K562 (cell line): ENCODE results near the gene RPS23. TPM values are rescaled to one million over a fixed set of nuclear protein-coding genes. Genes with fewer than 3 reads are reported as not detected.

Source experiments
- ATAC-seq: fragments of 200-7000 bp; cut with Tn5 transposase; 3 replicates; pipeline ENCODE4 v1.9.1; 2020; ENCODE audit warnings: moderate library complexity
- BruUV-seq: library from RNA; stranded (reverse); fragments of 400-500 nt; replicated peaks from 2 replicates; lab custom pipeline; 2021; lab: Mats Ljungman, UMichigan
- CTCF ChIA-PET: fragments of 300-600 bp; formaldehyde crosslinking; extraction: SDS; loops from one replicate; lab custom pipeline; 2021; ENCODE audit warnings: low intra/inter-chr PET ratio; lab: Yijun Ruan, JAX
- POLR2A ChIA-PET: fragments of 300-600, 350-650 bp; sonication (Branson Sonifier 250); formaldehyde crosslinking; extraction: SDS; loops from one replicate; lab custom pipeline; 2021; ENCODE audit warnings: antibody characterized with exemption, inconsistent platforms; lab: Yijun Ruan, JAX
- DNase-seq, 4 experiments: peaks; one replicate each; pipeline versions ENCODE4 v3.0.0 to v3.0.0-alpha.2; 2011 to 2018; ENCODE audit warnings: low spot score in 3 of 4, mixed read lengths in 3 of 4; ENCODE audit errors: extremely low read depth in 1 of 4
- FAIRE-seq: peaks from 2 replicates; lab custom pipeline; 2011; peaks lifted over from hg19 to GRCh38; lab: Jason Lieb, UNC
- H2AFZ ChIP-seq: 2 replicates; pipeline ENCODE4 v1.6.0; 2011; ENCODE audit warnings: low read depth, low read length, control low read depth, inconsistent platforms
- H3K27ac ChIP-seq: fragments of 200-600 bp; 3 replicates; pipeline ENCODE4 v1.8.0; 2011; ENCODE audit warnings: low read depth, mild to moderate bottlenecking, control low read depth, inconsistent platforms, low read length, moderate library complexity, mixed read lengths; ENCODE audit errors: extremely low read depth
- H3K27me3 ChIP-seq, 2 experiments: fragments of 300-600 bp in 1 of 2; 2 replicates in 1 of 2; 3 replicates in 1 of 2; pipeline versions ENCODE4 v1.6.0 to v1.8.0; 2011; ENCODE audit warnings: inconsistent platforms in 2 of 2, low read length in 2 of 2, mild to moderate bottlenecking in 1 of 2, mixed read lengths in 1 of 2, moderate library complexity in 1 of 2; ENCODE audit not compliant: control insufficient read depth in 2 of 2, insufficient read depth in 2 of 2
- H3K36me3 ChIP-seq: fragments of 300-600 bp; 3 replicates; pipeline ENCODE4 v1.8.0; 2011; ENCODE audit warnings: mild to moderate bottlenecking, low read length, inconsistent platforms; ENCODE audit not compliant: control insufficient read depth, insufficient read depth
- H3K4me1 ChIP-seq, 2 experiments: fragments of 200-600 bp in 1 of 2; replicated peaks in 1 of 2; 2 replicates in 1 of 2; 3 replicates in 1 of 2; pipeline versions ENCODE4 v1.5.1 to v1.8.0; 2011; ENCODE audit warnings: inconsistent platforms in 2 of 2, low read length in 2 of 2, mild to moderate bottlenecking in 1 of 2, mixed read lengths in 1 of 2, moderate library complexity in 1 of 2; ENCODE audit not compliant: control insufficient read depth in 2 of 2, insufficient read depth in 2 of 2
- H3K4me2 ChIP-seq: 2 replicates; pipeline ENCODE4 v1.6.1; 2011; ENCODE audit warnings: low read length, control low read depth, inconsistent platforms, mixed read lengths; ENCODE audit not compliant: insufficient read depth
- H3K4me3 ChIP-seq: fragments of 200-600 bp; sonication (generic), shearing (Covaris generic); 2 replicates; pipeline ENCODE4 v1.5.1; 2016; ENCODE audit warnings: control low read depth, inconsistent platforms
- H3K79me2 ChIP-seq: fragments of 200-600 bp; 3 replicates; pipeline ENCODE4 v1.8.0; 2011; ENCODE audit warnings: low read length, inconsistent platforms; ENCODE audit not compliant: control insufficient read depth, insufficient read depth
- H3K9ac ChIP-seq, 2 experiments: 2 replicates each; pipeline versions ENCODE4 v1.6.0 to v1.6.1; 2011; ENCODE audit warnings: low read depth in 2 of 2, low read length in 2 of 2, control low read depth in 1 of 2, inconsistent platforms in 1 of 2, mild to moderate bottlenecking in 1 of 2, mixed read lengths in 1 of 2; ENCODE audit not compliant: insufficient read depth in 1 of 2
- H3K9me1 ChIP-seq: one replicate; pipeline ENCODE4 v1.6.0; 2011; ENCODE audit warnings: inconsistent platforms, mild to moderate bottlenecking, low read length, moderate library complexity; ENCODE audit not compliant: control insufficient read depth, insufficient read depth
- H3K9me3 ChIP-seq: replicated peaks from 2 replicates; pipeline ENCODE4 v1.5.1; 2011; ENCODE audit warnings: low read depth, low read length, inconsistent platforms; ENCODE audit not compliant: control insufficient read depth, insufficient read depth
- H4K20me1 ChIP-seq: replicated peaks from 2 replicates; pipeline ENCODE4 v1.6.1; 2011; ENCODE audit warnings: low read length, inconsistent platforms, mixed read lengths; ENCODE audit not compliant: control insufficient read depth, insufficient read depth
- BCL6 ChIP-seq: fragments of 250-450 bp; sonication (Bioruptor Pico); IDR thresholded peaks from 2 replicates; pipeline ENCODE4 v1.4.0; 2020
- CHD2 ChIP-seq: IDR thresholded peaks from 2 replicates; pipeline ENCODE4 v1.6.1; 2011; ENCODE audit warnings: low read depth, low read length
- CREBBP ChIP-seq: IDR thresholded peaks from one replicate; pipeline ENCODE4 v1.6.1; 2012; ENCODE audit warnings: low read depth, mild to moderate bottlenecking, control low read depth, inconsistent platforms, low read length
- ERF ChIP-seq: fragments of 450-650 bp; formaldehyde crosslinking; IDR thresholded peaks from 2 replicates; pipeline ENCODE4 v1.4.0; 2020; ENCODE audit warnings: mild to moderate bottlenecking, mixed read lengths
- HCFC1 ChIP-seq: IDR thresholded peaks from 2 replicates; pipeline ENCODE4 v1.6.1; 2012; ENCODE audit warnings: low read depth, low read length, improper control_type of control experiment
- HDAC6 ChIP-seq: IDR thresholded peaks from 2 replicates; pipeline ENCODE4 v1.6.1; 2012; ENCODE audit warnings: low read depth, mild to moderate bottlenecking, control low read depth, inconsistent platforms, low read length, moderate library complexity
- HMGN3 ChIP-seq: IDR thresholded peaks from 2 replicates; pipeline ENCODE4 v1.6.1; 2011; ENCODE audit warnings: borderline replicate concordance, low read depth, mild to moderate bottlenecking, mixed read lengths, low read length; ENCODE audit not compliant: insufficient read length; ENCODE audit errors: extremely low read depth
- ILK ChIP-seq: fragments of 450-650 bp; IDR thresholded peaks from 2 replicates; pipeline ENCODE4 v1.6.1; 2016; ENCODE audit warnings: missing genetic modification characterization, low read depth, mild to moderate bottlenecking, missing compliant biosample characterization, moderate library complexity, borderline replicate concordance
- JUNB ChIP-seq: fragments of 450-650 bp; formaldehyde crosslinking; conservative IDR thresholded peaks from 2 replicates; pipeline ENCODE4 v1.4.0; 2020; ENCODE audit warnings: mild to moderate bottlenecking
- NFE2 ChIP-seq: IDR thresholded peaks from 2 replicates; pipeline ENCODE4 v1.6.1; 2014; ENCODE audit warnings: antibody characterized with exemption, low read depth
- PHF8 ChIP-seq: fragments of 200-600 bp; sonication (generic); IDR thresholded peaks from 2 replicates; pipeline ENCODE4 v1.6.1; 2012; ENCODE audit warnings: mixed run types, mild to moderate bottlenecking, inconsistent platforms, low read length, moderate library complexity, borderline replicate concordance
- THRAP3 ChIP-seq: fragments of 450-650 bp; IDR thresholded peaks from 2 replicates; pipeline ENCODE4 v1.6.1; 2016; ENCODE audit warnings: mild to moderate bottlenecking, inconsistent platforms, borderline replicate concordance
- U2AF1 ChIP-seq: fragments of 200-400 bp; formaldehyde crosslinking; optimal IDR thresholded peaks from 2 replicates; pipeline ENCODE3; 2017; ENCODE audit warnings: mild to moderate bottlenecking, low read depth, low read length, moderate library complexity
- ZNF133 ChIP-seq: fragments of 250-450 bp; sonication (Bioruptor Pico); IDR thresholded peaks from 2 replicates; pipeline ENCODE4 v1.4.0; 2020; ENCODE audit warnings: mild to moderate bottlenecking
- ZNF165 ChIP-seq: fragments of 250-450 bp; sonication (Bioruptor Pico); IDR thresholded peaks from 2 replicates; pipeline ENCODE4 v1.4.0; 2020; ENCODE audit warnings: borderline replicate concordance
- ZNF3 ChIP-seq: fragments of 250-450 bp; sonication (Bioruptor Pico); IDR thresholded peaks from 2 replicates; pipeline ENCODE4 v1.5.0; 2021; ENCODE audit warnings: mild to moderate bottlenecking, moderate library complexity
- ZNF75A ChIP-seq: fragments of 450-650 bp; formaldehyde crosslinking; IDR thresholded peaks from 2 replicates; pipeline ENCODE4 v1.4.0; 2020; ENCODE audit warnings: mild to moderate bottlenecking
- WGBS: fragments of 100-300 bp; shearing (Covaris generic); methylation state at CpG from one replicate; pipeline ENCODE4 v1.1.6; 2016; ENCODE audit warnings: low coverage, mixed read lengths; ENCODE audit not compliant: insufficient coverage; ENCODE audit errors: missing lambda C conversion rate; 5-methylcytosine and 5-hydroxymethylcytosine counted together
- in situ Hi-C: fragments of 300-500 bp; cut with MboI; formaldehyde crosslinking; loops from 4 replicates; pipeline ENCODE4 v1.15.0; 2018; ENCODE audit warnings: inconsistent platforms, mixed read lengths
- intact Hi-C: fragments of 100-400 bp; cut with micrococcal nuclease; formaldehyde crosslinking; loops from 2 replicates; pipeline ENCODE4 v1.14.2; 2022
- polyA plus RNA-seq, 8 experiments: library from polyadenylated mRNA; depleted of rRNA in 4 of 8; stranded (reverse) in 5 of 8; unstranded in 3 of 8; fragments of >200 nt; fragmentation: Nextera tagmentation in 2 of 8; fragmentation: Illumina TruSeq in 1 of 8; extraction: Ambion mirVana in 2 of 8; extraction: Trizol in 1 of 8; gene quantifications; 2 replicates each; pipeline versions ENCODE4 v1.2.1 to v1.2.3, GENCODE V29; 2011 to 2014; ENCODE audit warnings: inconsistent platforms in 1 of 8, missing spikeins in 1 of 8
- total RNA-seq, 7 experiments: library from RNA; depleted of rRNA in 6 of 7; stranded (reverse); fragments of >200 nt in 6 of 7; fragmentation: Illumina TruSeq in 2 of 7; extraction: Trizol in 2 of 7; gene quantifications; 2 replicates each; pipeline versions ENCODE4 v1.2.1 to v1.2.3, GENCODE V29; 2011 to 2021; ENCODE audit warnings: low replicate concordance in 1 of 7
- TF ChIP-seq, protein P1 (sequence below): fragments of 250-450 bp; sonication (Bioruptor Pico); IDR thresholded peaks from 2 replicates; pipeline ENCODE4 v1.4.0; 2020; ENCODE audit warnings: mild to moderate bottlenecking, moderate library complexity
- TF ChIP-seq, protein P2 (sequence below): IDR thresholded peaks from 2 replicates; pipeline ENCODE4 v1.6.1; 2016; ENCODE audit warnings: missing genetic modification characterization, missing compliant biosample characterization

RPS23 gene
- total and polyA plus RNA-seq, 9 of the 15 experiments (the other 6 are each of a cell fraction or from before 2014, with no cell fraction given): 3,252 to 10,689 (median 6,302) TPM

DNA sequence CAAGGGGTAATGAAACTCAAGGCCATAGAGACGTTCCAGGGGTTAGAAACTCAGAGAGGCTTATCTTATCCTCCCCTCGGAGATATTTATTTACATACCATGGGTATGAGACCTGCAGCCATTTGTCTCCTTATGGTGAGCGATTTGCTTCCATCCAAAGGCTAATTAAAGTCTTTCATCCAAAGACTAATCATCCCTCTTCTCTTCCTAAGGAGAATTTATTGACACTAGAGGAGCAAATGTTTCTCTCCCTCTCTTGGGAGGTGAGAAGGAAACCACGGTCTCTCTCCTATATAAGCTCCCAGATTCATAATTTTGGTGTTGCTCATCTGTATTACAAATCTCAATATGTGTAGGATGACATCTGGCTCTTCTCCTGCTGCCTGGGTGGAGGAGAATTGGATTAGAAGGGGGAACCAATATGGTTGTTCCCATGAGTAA lies 31.0 kb upstream of the RPS23 start:
- H4K20me1 ChIP-seq: no peaks in the 10 kb centered on the region
- no peaks in the 10 kb centered on the region for H3K9me3 ChIP-seq
- no peak overlapping the region for H3K4me3 ChIP-seq
- no peaks in the 10 kb centered on the region for H3K27me3 ChIP-seq
- CTCF ChIA-PET: no interaction called here
- H2AFZ ChIP-seq: no peak overlapping the region
- TF ChIP-seq, protein P1, sequence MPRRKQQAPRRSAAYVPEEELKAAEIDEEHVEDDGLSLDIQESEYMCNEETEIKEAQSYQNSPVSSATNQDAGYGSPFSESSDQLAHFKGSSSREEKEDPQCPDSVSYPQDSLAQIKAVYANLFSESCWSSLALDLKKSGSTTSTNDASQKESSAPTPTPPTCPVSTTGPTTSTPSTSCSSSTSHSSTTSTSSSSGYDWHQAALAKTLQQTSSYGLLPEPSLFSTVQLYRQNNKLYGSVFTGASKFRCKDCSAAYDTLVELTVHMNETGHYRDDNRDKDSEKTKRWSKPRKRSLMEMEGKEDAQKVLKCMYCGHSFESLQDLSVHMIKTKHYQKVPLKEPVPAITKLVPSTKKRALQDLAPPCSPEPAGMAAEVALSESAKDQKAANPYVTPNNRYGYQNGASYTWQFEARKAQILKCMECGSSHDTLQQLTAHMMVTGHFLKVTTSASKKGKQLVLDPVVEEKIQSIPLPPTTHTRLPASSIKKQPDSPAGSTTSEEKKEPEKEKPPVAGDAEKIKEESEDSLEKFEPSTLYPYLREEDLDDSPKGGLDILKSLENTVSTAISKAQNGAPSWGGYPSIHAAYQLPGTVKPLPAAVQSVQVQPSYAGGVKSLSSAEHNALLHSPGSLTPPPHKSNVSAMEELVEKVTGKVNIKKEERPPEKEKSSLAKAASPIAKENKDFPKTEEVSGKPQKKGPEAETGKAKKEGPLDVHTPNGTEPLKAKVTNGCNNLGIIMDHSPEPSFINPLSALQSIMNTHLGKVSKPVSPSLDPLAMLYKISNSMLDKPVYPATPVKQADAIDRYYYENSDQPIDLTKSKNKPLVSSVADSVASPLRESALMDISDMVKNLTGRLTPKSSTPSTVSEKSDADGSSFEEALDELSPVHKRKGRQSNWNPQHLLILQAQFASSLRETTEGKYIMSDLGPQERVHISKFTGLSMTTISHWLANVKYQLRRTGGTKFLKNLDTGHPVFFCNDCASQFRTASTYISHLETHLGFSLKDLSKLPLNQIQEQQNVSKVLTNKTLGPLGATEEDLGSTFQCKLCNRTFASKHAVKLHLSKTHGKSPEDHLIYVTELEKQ: no peak
- TF ChIP-seq, protein P2, sequence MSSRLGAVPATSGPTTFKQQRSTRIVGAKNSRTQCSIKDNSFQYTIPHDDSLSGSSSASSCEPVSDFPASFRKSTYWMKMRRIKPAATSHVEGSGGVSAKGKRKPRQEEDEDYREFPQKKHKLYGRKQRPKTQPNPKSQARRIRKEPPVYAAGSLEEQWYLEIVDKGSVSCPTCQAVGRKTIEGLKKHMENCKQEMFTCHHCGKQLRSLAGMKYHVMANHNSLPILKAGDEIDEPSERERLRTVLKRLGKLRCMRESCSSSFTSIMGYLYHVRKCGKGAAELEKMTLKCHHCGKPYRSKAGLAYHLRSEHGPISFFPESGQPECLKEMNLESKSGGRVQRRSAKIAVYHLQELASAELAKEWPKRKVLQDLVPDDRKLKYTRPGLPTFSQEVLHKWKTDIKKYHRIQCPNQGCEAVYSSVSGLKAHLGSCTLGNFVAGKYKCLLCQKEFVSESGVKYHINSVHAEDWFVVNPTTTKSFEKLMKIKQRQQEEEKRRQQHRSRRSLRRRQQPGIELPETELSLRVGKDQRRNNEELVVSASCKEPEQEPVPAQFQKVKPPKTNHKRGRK (tag): no peak
- TF ChIP-seq ZNF165 (CRISPR knock-in tag) (no peak), HCFC1 (no peak), ILK (tag) (no peak), CHD2 (no peak), PHF8 (no peak), HDAC6 (no peak), ZNF75A (CRISPR knock-in tag) (no peak), ZNF133 (no peak), U2AF1 (no peak), ZNF3 (no peak), JUNB (CRISPR knock-in tag) (no peak), ERF (CRISPR knock-in tag) (no peak), BCL6 (no peak), THRAP3 (no peak), CREBBP (no peak), HMGN3 (no peak), NFE2 (no peak)
- FAIRE-seq: no peak
- no peaks in the 10 kb centered on the region for H3K36me3 ChIP-seq
- BruUV-seq: no TSS peak
- no peak for ATAC-seq
- H3K4me2 ChIP-seq: no peak overlapping the region
- H3K9me1 ChIP-seq: no peaks in the 10 kb centered on the region
- in situ Hi-C loops (no loop called here), intact Hi-C loops (no loop called here)
- no peak overlapping the region for H3K27ac ChIP-seq
- no peak for DNase-seq
- WGBS: 27% methylated on average over 4 of the region's 4 CpGs
- POLR2A ChIA-PET: no interaction called here
- H3K9ac ChIP-seq: no peak overlapping the region
- H3K79me2 ChIP-seq: no peaks in the 10 kb centered on the region
- H3K4me1 ChIP-seq: peaks cover 0 to 10% of the 10 kb centered on the region in 2 experiments; a peak in 3 of 5 replicates
